ENCODE results near the gene ZNF793. TPM values are rescaled to one million over a fixed set of nuclear protein-coding genes. Genes with fewer than 3 reads are reported as not detected.

Gene ZNF793
- total RNA-seq, 5 donors from 2014 or later (not counting 1 experiment from before 2014, with no cell fraction given) = 3.1 to 11.1 (median 8.6) TPM

DNA sequence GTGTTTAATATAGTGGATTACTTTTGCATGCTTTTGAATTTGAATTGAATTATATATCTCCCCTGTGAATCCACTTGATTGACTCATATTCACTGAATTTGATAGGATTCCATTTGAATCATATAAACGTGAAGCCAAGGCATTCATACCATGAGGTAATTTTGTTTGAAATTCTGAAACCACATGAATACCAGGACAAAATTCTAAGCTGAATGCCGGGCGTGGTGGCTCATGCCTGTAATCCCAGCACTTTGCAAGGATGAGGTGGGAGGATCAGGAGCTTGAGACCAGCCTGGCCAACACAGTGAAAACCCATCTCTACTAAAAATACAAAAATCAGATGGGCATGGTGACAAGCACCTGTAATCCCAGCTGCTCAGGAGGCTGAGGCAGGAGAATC, 4.4 kb downstream of the ZNF793 start:
- ATAC-seq (replicated peaks in 1 of 4) (no peak), DNase-seq (no peak)
- H3K4me1 ChIP-seq (ENCODE audit: control insufficient read depth in 1 of 2, extremely low read depth in 1 of 2, insufficient read depth in 2 of 2, low read length in 2 of 2) = peaks cover 0 to 10% of the 10 kb centered on the region in 2 experiments
- Mint-ChIP-seq H3K9me3 (peaks cover 11 to 37% (median 36%) of the 10 kb centered on the region in 3 donors), H3K27me3 (no peaks in the 10 kb centered on the region), H3K36me3 (peaks cover 52% of the 10 kb centered on the region), H3K4me1 (no peaks in the 10 kb centered on the region), H3K27ac (no peak overlapping the region), H3K4me3 (no peak overlapping the region)
- H3K36me3 ChIP-seq (ENCODE audit: control insufficient read depth in 2 of 2, extremely low read depth in 1 of 2, insufficient read depth in 1 of 2, low read length in 1 of 2) = no peaks in the 10 kb centered on the region
- H3K27ac ChIP-seq (ENCODE audit: low read length) = no peak overlapping the region
- H3K4me3 ChIP-seq (ENCODE audit: control insufficient read depth in 1 of 2, extremely low read depth in 1 of 2, low read length in 1 of 2) = no peak overlapping the region
- 100% methylated on average over 1 of the region's 3 CpGs for WGBS (ENCODE audit: insufficient coverage)
- H3K9me3 ChIP-seq = peaks cover 8% of the 10 kb centered on the region
- POLR2A ChIA-PET = no interaction called here
- no peaks in the 10 kb centered on the region for H3K27me3 ChIP-seq (replicated peaks in 1 of 2; ENCODE audit: control insufficient read depth in 2 of 2, extremely low read depth in 1 of 2, insufficient read depth in 2 of 2, low read length in 1 of 2)
- CTCF ChIA-PET = no interaction called here

- H3K36me3 ChIP-seq (ENCODE audit: control insufficient read depth in 2 of 2, extremely low read depth in 1 of 2, insufficient read depth in 1 of 2, low read length in 1 of 2) = no peaks in the 10 kb centered on the region
- H3K9me3 ChIP-seq = peaks cover 8% of the 10 kb centered on the region
- no peaks in the 10 kb centered on the region for H3K4me1 Mint-ChIP-seq
- 83% methylated on average over 1 of the region's 3 CpGs for WGBS (ENCODE audit: insufficient coverage)
- H3K4me1 ChIP-seq (ENCODE audit: control insufficient read depth in 1 of 2, extremely low read depth in 1 of 2, insufficient read depth in 2 of 2, low read length in 2 of 2) = peaks cover 0 to 6% of the 10 kb centered on the region in 2 experiments
- H3K27me3 ChIP-seq (replicated peaks in 1 of 2; ENCODE audit: control insufficient read depth in 2 of 2, extremely low read depth in 1 of 2, insufficient read depth in 2 of 2, low read length in 1 of 2) = no peaks in the 10 kb centered on the region
- no peak overlapping the region for H3K27ac Mint-ChIP-seq
- H3K27ac ChIP-seq (ENCODE audit: low read length) = no peak overlapping the region
- no peak overlapping the region for H3K4me3 Mint-ChIP-seq
- no peak overlapping the region for H3K4me3 ChIP-seq (ENCODE audit: control insufficient read depth in 1 of 2, extremely low read depth in 1 of 2, low read length in 1 of 2)
- peaks cover 11 to 39% (median 37%) of the 10 kb centered on the region in 3 donors for H3K9me3 Mint-ChIP-seq
- peaks cover 56% of the 10 kb centered on the region for H3K36me3 Mint-ChIP-seq
- POLR2A ChIA-PET = no interaction called here
- no peaks in the 10 kb centered on the region for H3K27me3 Mint-ChIP-seq
- ATAC-seq (replicated peaks in 1 of 4) (no peak), DNase-seq (no peak)
- CTCF ChIA-PET = no interaction called here
These were observed 5.1 kb downstream of the ZNF793 start for GRCh38 chr19:37511821-37512220.

- DNase-seq (no peak), ATAC-seq (replicated peaks in 1 of 4) (no peak)
- peaks cover 11 to 45% (median 39%) of the 10 kb centered on the region in 3 donors for H3K9me3 Mint-ChIP-seq
- no peaks in the 10 kb centered on the region for H3K4me1 Mint-ChIP-seq
- ChIA-PET CTCF (no interaction called here), POLR2A (no interaction called here)
- peaks cover 66% of the 10 kb centered on the region for H3K36me3 Mint-ChIP-seq
- H3K4me3 Mint-ChIP-seq = no peak overlapping the region
- WGBS (ENCODE audit: insufficient coverage) = 50% methylated on average over 1 of the region's 2 CpGs
- H3K27me3 Mint-ChIP-seq = no peaks in the 10 kb centered on the region
- no peaks in the 10 kb centered on the region for H3K27me3 ChIP-seq (replicated peaks in 1 of 2; ENCODE audit: control insufficient read depth in 2 of 2, extremely low read depth in 1 of 2, insufficient read depth in 2 of 2, low read length in 1 of 2)
- H3K9me3 ChIP-seq = peaks cover 8% of the 10 kb centered on the region
- H3K27ac ChIP-seq (ENCODE audit: low read length) = no peak overlapping the region
- H3K4me3 ChIP-seq (ENCODE audit: control insufficient read depth in 1 of 2, extremely low read depth in 1 of 2, low read length in 1 of 2) = no peak overlapping the region
- no peaks in the 10 kb centered on the region for H3K4me1 ChIP-seq (ENCODE audit: control insufficient read depth in 1 of 2, extremely low read depth in 1 of 2, insufficient read depth in 2 of 2, low read length in 2 of 2)
- no peaks in the 10 kb centered on the region for H3K36me3 ChIP-seq (ENCODE audit: control insufficient read depth in 2 of 2, extremely low read depth in 1 of 2, insufficient read depth in 1 of 2, low read length in 1 of 2)
- no peak overlapping the region for H3K27ac Mint-ChIP-seq
These were observed 6.7 kb downstream of the ZNF793 start for GRCh38 chr19:37513397-37513796.

- ATAC-seq (replicated peaks in 1 of 4) (no peak), DNase-seq (no peak)
- peaks cover 0 to 3% of the 10 kb centered on the region in 2 donors for H3K36me3 ChIP-seq (ENCODE audit: control insufficient read depth in 2 of 2, extremely low read depth in 1 of 2, insufficient read depth in 1 of 2, low read length in 1 of 2)
- no peaks in the 10 kb centered on the region for H3K27me3 ChIP-seq (replicated peaks in 1 of 2; ENCODE audit: control insufficient read depth in 2 of 2, extremely low read depth in 1 of 2, insufficient read depth in 2 of 2, low read length in 1 of 2)
- H3K9me3 ChIP-seq = peaks cover 2% of the 10 kb centered on the region
- H3K36me3 Mint-ChIP-seq = peaks cover 69% of the 10 kb centered on the region
- no peaks in the 10 kb centered on the region for H3K4me1 Mint-ChIP-seq
- H3K9me3 Mint-ChIP-seq = peaks cover 8 to 49% (median 36%) of the 10 kb centered on the region in 3 donors
- H3K27me3 Mint-ChIP-seq = no peaks in the 10 kb centered on the region
- no peak overlapping the region for H3K4me3 ChIP-seq (ENCODE audit: control insufficient read depth in 1 of 2, extremely low read depth in 1 of 2, low read length in 1 of 2)
- no peak overlapping the region for H3K27ac ChIP-seq (ENCODE audit: low read length)
- POLR2A ChIA-PET = no interaction called here
- CTCF ChIA-PET = no interaction called here
- no peaks in the 10 kb centered on the region for H3K4me1 ChIP-seq (ENCODE audit: control insufficient read depth in 1 of 2, extremely low read depth in 1 of 2, insufficient read depth in 2 of 2, low read length in 2 of 2)
- H3K27ac Mint-ChIP-seq = no peak overlapping the region
- 90% methylated on average over 2 of the region's 2 CpGs for WGBS (ENCODE audit: insufficient coverage)
- H3K4me3 Mint-ChIP-seq = no peak overlapping the region
These were observed 13.2 kb downstream of the ZNF793 start for GRCh38 chr19:37519890-37520289.

- H3K36me3 Mint-ChIP-seq = peaks cover 51% of the 10 kb centered on the region
- ChIA-PET POLR2A (no interaction called here), CTCF (no interaction called here)
- Histone ChIP-seq H3K27ac (ENCODE audit: low read length) (no peak overlapping the region), H3K4me1 (ENCODE audit: control insufficient read depth in 1 of 2, extremely low read depth in 1 of 2, insufficient read depth in 2 of 2, low read length in 2 of 2) (no peaks in the 10 kb centered on the region), H3K4me3 (ENCODE audit: control insufficient read depth in 1 of 2, extremely low read depth in 1 of 2, low read length in 1 of 2) (no peak overlapping the region), H3K36me3 (ENCODE audit: control insufficient read depth in 2 of 2, extremely low read depth in 1 of 2, insufficient read depth in 1 of 2, low read length in 1 of 2) (peaks cover 15 to 21% of the 10 kb centered on the region in 2 donors), H3K27me3 (replicated peaks in 1 of 2; ENCODE audit: control insufficient read depth in 2 of 2, extremely low read depth in 1 of 2, insufficient read depth in 2 of 2, low read length in 1 of 2) (no peaks in the 10 kb centered on the region), H3K9me3 (peaks cover 10% of the 10 kb centered on the region)
- ATAC-seq (replicated peaks in 1 of 4) (no peak), DNase-seq (no peak)
- WGBS (ENCODE audit: insufficient coverage) = 100% methylated on average over 3 of the region's 7 CpGs
- no peak overlapping the region for H3K27ac Mint-ChIP-seq
- H3K27me3 Mint-ChIP-seq = no peaks in the 10 kb centered on the region
- H3K4me3 Mint-ChIP-seq = no peak overlapping the region
- H3K4me1 Mint-ChIP-seq = no peaks in the 10 kb centered on the region
- H3K9me3 Mint-ChIP-seq = peaks cover 32 to 45% (median 44%) of the 10 kb centered on the region in 3 donors
These were observed 30.7 kb downstream of the ZNF793 start for GRCh38 chr19:37537391-37537947.

GRCh38 chr19:37551129-37551993, 44.6 kb downstream of the ZNF793 start:
- ChIA-PET POLR2A (no interaction called here), CTCF (interaction anchor here in 1 of 2 donors (0.7 kb wide), 1 partner anchor 144 kb away, joined by 4 read pairs; no protein-coding TSS in a partner anchor)
- peak overlapping the region; percentile 39 to 85 for H3K4me3 ChIP-seq (ENCODE audit: control insufficient read depth in 1 of 2, extremely low read depth in 1 of 2, low read length in 1 of 2)
- H3K9me3 ChIP-seq = peaks cover 2% of the 10 kb centered on the region
- H3K4me3 Mint-ChIP-seq = peak overlapping the region; percentile 68 to 78 (median 75)
- ATAC-seq (replicated peaks in 1 of 4) (peak in 3 of 4 experiments; percentile 36 to 74 (median 37)), DNase-seq (peak in 32 of 35 experiments; percentile 7 to 70 (median 40))
- H3K9me3 Mint-ChIP-seq = peaks cover 15 to 56% (median 45%) of the 10 kb centered on the region in 3 donors
- peaks cover 26% of the 10 kb centered on the region for H3K36me3 Mint-ChIP-seq
- H3K27me3 ChIP-seq (replicated peaks in 1 of 2; ENCODE audit: control insufficient read depth in 2 of 2, extremely low read depth in 1 of 2, insufficient read depth in 2 of 2, low read length in 1 of 2) = peaks cover 0 to 5% of the 10 kb centered on the region in 2 experiments
- H3K4me1 Mint-ChIP-seq = peaks cover 0 to 3% (median 2%) of the 10 kb centered on the region in 3 donors
- 11% methylated on average over 60 of the region's 65 CpGs for WGBS (ENCODE audit: insufficient coverage)
- H3K27ac Mint-ChIP-seq = no peak overlapping the region
- peaks cover 3 to 6% of the 10 kb centered on the region in 2 experiments for H3K4me1 ChIP-seq (ENCODE audit: control insufficient read depth in 1 of 2, extremely low read depth in 1 of 2, insufficient read depth in 2 of 2, low read length in 2 of 2)
- no peak overlapping the region for H3K27ac ChIP-seq (ENCODE audit: low read length)
- H3K36me3 ChIP-seq (ENCODE audit: control insufficient read depth in 2 of 2, extremely low read depth in 1 of 2, insufficient read depth in 1 of 2, low read length in 1 of 2) = no peaks in the 10 kb centered on the region
- H3K27me3 Mint-ChIP-seq = peaks cover 0 to 3% of the 10 kb centered on the region in 2 donors

All from T-cell (primary cell).